H4 (cell line): Measurements from ENCODE around the gene DAP. TPM values are rescaled to one million over a fixed set of nuclear protein-coding genes. Genes with fewer than 3 reads are reported as not detected.
"Not testable (repeated sequence)": the region's sequence is repeated elsewhere in the genome, so short reads cannot be mapped to it uniquely, and the experiment has no call there.

ENCODE experiments used
- DNase-seq: peaks from one replicate; pipeline ENCODE4 v3.0.0-alpha.2; 2015; ENCODE audit warnings: low spot score
- total RNA-seq: library from RNA; depleted of rRNA; stranded (reverse); fragments of >200 nt; shearing (Covaris generic); gene quantifications from 2 replicates; pipeline ENCODE4 v1.2.3, GENCODE V29; 2014

Gene DAP
- total RNA-seq, 1 experiment from 2014 or later, result 38.0 TPM

- DNase-seq, result no peak
These were observed 26.9 kb downstream of the DAP start for GRCh38 chr5:10734037-10734709.

- DNase-seq, result no peak
These were observed 27.6 kb downstream of the DAP start for GRCh38 chr5:10733426-10733825.

GRCh38 chr5:10731913-10732312 lies 29.1 kb downstream of the DAP start:
- no peak for DNase-seq

GRCh38 chr5:10730043-10730351 lies 31.0 kb downstream of the DAP start:
- DNase-seq, result no peak

- no peak for DNase-seq
These were observed 31.6 kb downstream of the DAP start for GRCh38 chr5:10729320-10730042.

- DNase-seq, result no peak
These were observed 32.4 kb downstream of the DAP start for GRCh38 chr5:10728679-10729078.

- no peak for DNase-seq
These were observed 33.2 kb downstream of the DAP start for GRCh38 chr5:10727861-10728260.

GRCh38 chr5:10726913-10727517 lies 34.0 kb downstream of the DAP start:
- DNase-seq, result no peak

- DNase-seq, result no peak
These were observed 34.7 kb downstream of the DAP start for GRCh38 chr5:10726179-10726912.

- DNase-seq, result no peak
These were observed 35.4 kb downstream of the DAP start for GRCh38 chr5:10725636-10726035.

GRCh38 chr5:10724781-10725507 lies 36.1 kb downstream of the DAP start:
- peak; percentile 86 for DNase-seq

GRCh38 chr5:10723514-10723913 lies 37.5 kb downstream of the DAP start:
- DNase-seq, result no peak

GRCh38 chr5:10720766-10721165 lies 40.3 kb downstream of the DAP start:
- DNase-seq, result not testable (repeated sequence)

- peak; percentile 50 for DNase-seq
These were observed 41.1 kb downstream of the DAP start for GRCh38 chr5:10719965-10720364.

GRCh38 chr5:10718617-10719016 lies 42.4 kb downstream of the DAP start:
- not testable (repeated sequence) for DNase-seq

GRCh38 chr5:10716825-10717224 lies 44.2 kb downstream of the DAP start:
- DNase-seq, result not testable (repeated sequence)

GRCh38 chr5:10715605-10716290 lies 45.3 kb downstream of the DAP start:
- no peak for DNase-seq

GRCh38 chr5:10712574-10713366 lies 48.3 kb downstream of the DAP start:
- DNase-seq, result no peak

- DNase-seq, result no peak
These were observed 49.5 kb downstream of the DAP start for GRCh38 chr5:10711562-10711961.

- DNase-seq, result no peak
These were observed 50.4 kb downstream of the DAP start for GRCh38 chr5:10710513-10711128.
